Breast epithelium (tissue), 4 donors: ENCODE data around the gene NCBP3. TPM values are rescaled to one million over a fixed set of nuclear protein-coding genes. Genes with fewer than 3 reads are reported as not detected.

Source experiments
- DNase-seq, 2 donors: peaks; one replicate each; pipeline ENCODE4 v3.0.0-alpha.2; 2019; ENCODE audit warnings: low spot score in 2 of 2
- H3K27ac ChIP-seq, 2 donors: fragments of 200-600 bp; sonication (generic) in 1 of 2; one replicate each; pipeline ENCODE4 v1.5.1; 2016 to 2019; ENCODE audit warnings: mild to moderate bottlenecking in 1 of 2
- H3K27me3 ChIP-seq, 2 donors: fragments of 200-600 bp; sonication (generic) in 1 of 2; one replicate each; pipeline versions ENCODE4 v1.5.1 to v1.6.0; 2017 to 2019; ENCODE audit warnings: control low read depth in 1 of 2, mild to moderate bottlenecking in 1 of 2
- H3K36me3 ChIP-seq: fragments of 200-600 bp; one replicate; pipeline ENCODE4 v1.5.1; 2019
- H3K4me1 ChIP-seq, 2 donors: fragments of 200-600 bp; sonication (generic); one replicate each; pipeline ENCODE4 v1.5.1; 2016 to 2019; ENCODE audit warnings: control low read depth in 1 of 2
- H3K4me3 ChIP-seq, 3 donors: fragments of 200-600 bp; sonication (generic); 1 replicate in 2 of 3; 2 replicates in 1 of 3; pipeline ENCODE4 v1.5.1; 2016 to 2019; ENCODE audit warnings: mild to moderate bottlenecking in 3 of 3, moderate library complexity in 2 of 3
- H3K9me3 ChIP-seq, 2 donors: fragments of 200-600 bp; sonication (generic) in 1 of 2; one replicate each; pipeline ENCODE4 v1.5.1; 2016 to 2019; ENCODE audit warnings: control low read depth in 1 of 2
- CTCF ChIP-seq, 3 donors: fragments of 450-650 bp; IDR thresholded peaks; one replicate each; pipeline ENCODE4 v1.5.1; 2016 to 2017; ENCODE audit warnings: antibody characterized with exemption in 3 of 3, mild to moderate bottlenecking in 3 of 3, moderate library complexity in 3 of 3
- POLR2A ChIP-seq: fragments of 450-650 bp; IDR thresholded peaks from one replicate; pipeline ENCODE4 v1.6.1; 2016; ENCODE audit warnings: antibody characterized with exemption, mild to moderate bottlenecking, moderate library complexity
- POLR2AphosphoS5 ChIP-seq, 3 donors: sonication (generic); formaldehyde crosslinking; IDR thresholded peaks; one replicate each; pipeline ENCODE4 v1.6.1; 2017; ENCODE audit warnings: antibody characterized with exemption in 3 of 3
- intact Hi-C: fragments of 100-400 bp; cut with DNase I; formaldehyde crosslinking; loops from one replicate; pipeline ENCODE4 v1.15.1; 2023; ENCODE audit warnings: low total_unique reads
- total RNA-seq, 3 donors: library from RNA; depleted of rRNA; stranded (reverse); fragments of >200 nt; gene quantifications; one replicate each; pipeline ENCODE4 v1.1.0, GENCODE V29; 2016

NCBP3 gene
- total RNA-seq, 3 donors from 2014 or later = 21.6 to 34.1 (median 25.9) TPM

- Histone ChIP-seq H3K27ac (peak overlapping the region in 1 of 2 donors; percentile 3), H3K4me3 (no peak overlapping the region), H3K4me1 (no peaks in the 10 kb centered on the region), H3K36me3 (no peaks in the 10 kb centered on the region), H3K27me3 (no peaks in the 10 kb centered on the region), H3K9me3 (no peaks in the 10 kb centered on the region)
- no peak for DNase-seq
- intact Hi-C loops = loop anchor here (5.0 to 10.0 kb wide), 2 partner anchors 1606 to 1726 kb away; partner anchors contain the start of gene C1QBP
- no peak for TF ChIP-seq POLR2A
- no peak for TF ChIP-seq CTCF (IDR thresholded peaks at IDR 0.05)
- no peak for TF ChIP-seq POLR2AphosphoS5 (IDR thresholded peaks at IDR 0.05)
Measured at GRCh38 chr17:3828151-3828851, 17.7 kb downstream of the NCBP3 start.

- Histone ChIP-seq H3K27me3 (no peaks in the 10 kb centered on the region), H3K27ac (no peak overlapping the region), H3K4me1 (no peaks in the 10 kb centered on the region), H3K9me3 (no peaks in the 10 kb centered on the region), H3K36me3 (peaks cover 1% of the 10 kb centered on the region), H3K4me3 (no peak overlapping the region)
- intact Hi-C loops = loop anchor here (5.0 to 10.0 kb wide), 2 partner anchors 1608 to 1725 kb away; partner anchors contain the start of gene C1QBP
- no peak for DNase-seq
- TF ChIP-seq POLR2AphosphoS5 (IDR thresholded peaks at IDR 0.05) = no peak
- peak in 1 of 3 donors; percentile 33 for TF ChIP-seq CTCF (IDR thresholded peaks at IDR 0.05)
Measured at GRCh38 chr17:3827124-3827773, 18.8 kb downstream of the NCBP3 start.

- H3K36me3 ChIP-seq = peaks cover 8% of the 10 kb centered on the region
- no peak for DNase-seq
- H3K4me1 ChIP-seq = no peaks in the 10 kb centered on the region
- H3K27me3 ChIP-seq = no peaks in the 10 kb centered on the region
- no peak overlapping the region for H3K27ac ChIP-seq
- H3K9me3 ChIP-seq = no peaks in the 10 kb centered on the region
- H3K4me3 ChIP-seq = no peak overlapping the region
- intact Hi-C loops = loop anchor here (5.0 to 10.0 kb wide), 2 partner anchors 1609 to 1724 kb away; partner anchors contain the start of gene C1QBP
- TF ChIP-seq CTCF (IDR thresholded peaks at IDR 0.05) (no peak), POLR2A (no peak), POLR2AphosphoS5 (IDR thresholded peaks at IDR 0.05) (no peak)
Measured at GRCh38 chr17:3826191-3826590, 19.9 kb downstream of the NCBP3 start.

- no peak for TF ChIP-seq POLR2AphosphoS5 (IDR thresholded peaks at IDR 0.05)
- no peak for TF ChIP-seq POLR2A
- no peak for TF ChIP-seq CTCF (IDR thresholded peaks at IDR 0.05)
- H3K27ac ChIP-seq = no peak overlapping the region
- no peaks in the 10 kb centered on the region for H3K9me3 ChIP-seq
- peaks cover 15% of the 10 kb centered on the region for H3K36me3 ChIP-seq
- intact Hi-C loops = loop anchor here (10.0 kb wide), 1 partner anchor 1614 kb away; the partner anchor contains the start of gene C1QBP
- no peaks in the 10 kb centered on the region for H3K27me3 ChIP-seq
- no peaks in the 10 kb centered on the region for H3K4me1 ChIP-seq
- no peak for DNase-seq
- H3K4me3 ChIP-seq = no peak overlapping the region
Measured at GRCh38 chr17:3821101-3821500, 24.9 kb downstream of the NCBP3 start.

- intact Hi-C loops = no loop called here
- peaks cover 15% of the 10 kb centered on the region for H3K36me3 ChIP-seq
- no peaks in the 10 kb centered on the region for H3K27me3 ChIP-seq
- H3K4me3 ChIP-seq = no peak overlapping the region
- H3K27ac ChIP-seq = no peak overlapping the region
- no peak for DNase-seq
- H3K9me3 ChIP-seq = no peaks in the 10 kb centered on the region
- no peaks in the 10 kb centered on the region for H3K4me1 ChIP-seq
- TF ChIP-seq POLR2A (no peak), CTCF (IDR thresholded peaks at IDR 0.05) (no peak), POLR2AphosphoS5 (IDR thresholded peaks at IDR 0.05) (no peak)
Measured at GRCh38 chr17:3818786-3819185, 27.3 kb downstream of the NCBP3 start.
